Erythroblast (primary cell): Measurements from ENCODE around the gene RETREG2.
"Not testable (repeated sequence)": the region's sequence is repeated elsewhere in the genome, so short reads cannot be mapped to it uniquely, and the experiment has no call there.

ENCODE experiments used
- GATA1 ChIP-seq: IDR thresholded peaks from 2 replicates; pipeline ENCODE4 v1.6.1; 2011; ENCODE audit warnings: low read depth, mild to moderate bottlenecking, control low read depth, low read length, moderate library complexity
- POLR2A ChIP-seq: IDR thresholded peaks from 2 replicates; pipeline ENCODE4 v1.6.1; 2011; ENCODE audit warnings: mild to moderate bottlenecking, low read length

DNA sequence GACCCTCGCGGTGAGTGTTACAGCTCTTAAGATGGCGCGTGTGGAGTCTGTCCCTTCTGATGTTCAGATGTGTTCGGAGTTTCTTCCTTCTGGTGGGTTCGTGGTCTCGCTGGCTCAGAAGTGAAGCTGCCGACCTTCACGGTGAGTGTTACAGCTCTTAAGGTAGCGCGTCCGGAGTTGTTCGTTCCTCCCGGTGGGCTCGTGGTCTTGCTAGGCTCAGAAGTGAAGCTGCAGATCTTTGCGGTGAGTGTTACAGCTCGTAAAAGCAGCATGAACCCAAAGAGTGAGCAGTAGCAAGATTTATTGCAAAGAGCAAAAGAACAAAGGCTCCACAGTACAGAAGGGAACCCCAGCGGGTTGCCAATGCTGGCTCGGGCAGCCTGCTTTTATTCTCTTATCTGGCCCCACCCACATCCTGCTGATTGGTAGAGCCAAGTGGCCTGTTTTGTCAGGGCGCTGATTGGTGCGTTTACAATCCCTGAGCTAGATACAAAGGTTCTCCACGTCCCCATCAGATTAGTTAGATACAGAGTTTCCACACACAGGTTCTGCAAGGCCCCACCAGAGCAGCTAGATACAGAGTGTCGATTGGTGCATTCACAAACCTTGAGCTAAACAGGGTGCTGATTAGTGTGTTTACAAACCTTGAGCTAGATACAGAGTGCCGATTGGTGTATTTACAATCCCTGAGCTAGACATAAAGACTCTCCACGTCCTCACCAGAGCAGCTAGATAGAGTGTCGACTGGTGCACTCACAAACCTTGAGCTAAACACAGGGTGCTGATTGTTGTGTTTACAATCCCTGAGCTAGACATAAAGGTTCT is 22.6 kb downstream of the RETREG2 start:
- peak; percentile 15 for TF ChIP-seq POLR2A
- not testable (repeated sequence) for TF ChIP-seq GATA1
